Measurements from ENCODE around the gene ARF4.

GRCh38 chr3:57556459-57557084 lies 40.6 kb downstream of the ARF4 start:
- TF ChIP-seq, protein P1, sequence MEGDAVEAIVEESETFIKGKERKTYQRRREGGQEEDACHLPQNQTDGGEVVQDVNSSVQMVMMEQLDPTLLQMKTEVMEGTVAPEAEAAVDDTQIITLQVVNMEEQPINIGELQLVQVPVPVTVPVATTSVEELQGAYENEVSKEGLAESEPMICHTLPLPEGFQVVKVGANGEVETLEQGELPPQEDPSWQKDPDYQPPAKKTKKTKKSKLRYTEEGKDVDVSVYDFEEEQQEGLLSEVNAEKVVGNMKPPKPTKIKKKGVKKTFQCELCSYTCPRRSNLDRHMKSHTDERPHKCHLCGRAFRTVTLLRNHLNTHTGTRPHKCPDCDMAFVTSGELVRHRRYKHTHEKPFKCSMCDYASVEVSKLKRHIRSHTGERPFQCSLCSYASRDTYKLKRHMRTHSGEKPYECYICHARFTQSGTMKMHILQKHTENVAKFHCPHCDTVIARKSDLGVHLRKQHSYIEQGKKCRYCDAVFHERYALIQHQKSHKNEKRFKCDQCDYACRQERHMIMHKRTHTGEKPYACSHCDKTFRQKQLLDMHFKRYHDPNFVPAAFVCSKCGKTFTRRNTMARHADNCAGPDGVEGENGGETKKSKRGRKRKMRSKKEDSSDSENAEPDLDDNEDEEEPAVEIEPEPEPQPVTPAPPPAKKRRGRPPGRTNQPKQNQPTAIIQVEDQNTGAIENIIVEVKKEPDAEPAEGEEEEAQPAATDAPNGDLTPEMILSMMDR (IDR thresholded peaks at IDR 0.05), result no peak
- TF ChIP-seq ZFX (IDR thresholded peaks at IDR 0.05; ENCODE audit: borderline replicate concordance), result no peak
